NB4 (cell line): Measurements from ENCODE around the gene B4GALT3.

Source experiments
- CTCF ChIP-seq: IDR thresholded peaks from one replicate; pipeline ENCODE4 v1.5.1; 2012; ENCODE audit warnings: low read depth, low read length
- MAX ChIP-seq: IDR thresholded peaks from 2 replicates; pipeline ENCODE4 v1.6.1; 2011; ENCODE audit warnings: low read depth, low read length
- MYC ChIP-seq: IDR thresholded peaks from 2 replicates; pipeline ENCODE4 v1.6.1; 2011; ENCODE audit warnings: low read depth, low read length
- POLR2A ChIP-seq: IDR thresholded peaks from 2 replicates; pipeline ENCODE4 v1.6.1; 2011; ENCODE audit warnings: mild to moderate bottlenecking; ENCODE audit not compliant: insufficient read length; ENCODE audit errors: extremely low read depth

GRCh38 chr1:161207173-161207572 lies 29.9 kb upstream of the B4GALT3 start:
- TF ChIP-seq CTCF (no peak), POLR2A (no peak), MYC (no peak), MAX (no peak)
